Activated CD8-positive, alpha-beta T cell treated with anti-CD3 and anti-CD28 coated beads, Interleukin-2, amount 10 ng/mL, durations not matched to agents 7 days and 5 days (primary cell): ENCODE results near the gene NKX2-8. TPM values are rescaled to one million over a fixed set of nuclear protein-coding genes. Genes with fewer than 3 reads are reported as not detected.
A peak's percentile ranks its signal among the peaks of the same experiment; 100 is the strongest.
"Not testable (repeated sequence)": the region's sequence is repeated elsewhere in the genome, so short reads cannot be mapped to it uniquely, and the experiment has no call there.

Source experiments
- ATAC-seq: fragments of 150-1000 bp; cut with Tn5 transposase; one replicate; pipeline ENCODE4 v1.10.0; 2021; ENCODE audit warnings: moderate library complexity
- CTCF ChIA-PET: fragments of 350-600 bp; sonication (Branson Sonifier 250); formaldehyde crosslinking; loops from one replicate; lab custom pipeline; 2021; ENCODE audit warnings: antibody characterized with exemption; lab: Charles Lee
- POLR2A ChIA-PET: fragments of 350-600 bp; sonication (Branson Sonifier 250); formaldehyde crosslinking; loops from one replicate; lab custom pipeline; 2021; ENCODE audit warnings: antibody characterized with exemption; lab: Charles Lee
- DNase-seq: peaks from one replicate; pipeline ENCODE4 v3.0.0-alpha.2; 2020
- H3K27ac Mint-ChIP-seq: one replicate; pipeline ENCODE4 v1.8.0; 2021; ENCODE audit warnings: mild to moderate bottlenecking, mixed read lengths
- H3K27me3 Mint-ChIP-seq: one replicate; pipeline ENCODE4 v1.8.0; 2021; ENCODE audit warnings: low read depth, mixed read lengths
- H3K36me3 Mint-ChIP-seq: one replicate; pipeline ENCODE4 v1.8.0; 2021; ENCODE audit warnings: low read depth, mixed read lengths
- H3K4me1 Mint-ChIP-seq: one replicate; pipeline ENCODE4 v1.8.0; 2021; ENCODE audit warnings: low read depth, mixed read lengths
- H3K4me3 Mint-ChIP-seq: one replicate; pipeline ENCODE4 v1.8.0; 2021; ENCODE audit warnings: mild to moderate bottlenecking, mixed read lengths
- H3K9me3 Mint-ChIP-seq: one replicate; pipeline ENCODE4 v1.8.0; 2022; ENCODE audit warnings: mixed read lengths; ENCODE audit not compliant: insufficient read depth
- total RNA-seq, 2 experiments: library from RNA; stranded (reverse); gene quantifications; one replicate each; pipeline ENCODE4 v1.2.3, GENCODE V29; 2021

Gene NKX2-8
- total RNA-seq, 2 experiments from 2014 or later, result not detected

DNA sequence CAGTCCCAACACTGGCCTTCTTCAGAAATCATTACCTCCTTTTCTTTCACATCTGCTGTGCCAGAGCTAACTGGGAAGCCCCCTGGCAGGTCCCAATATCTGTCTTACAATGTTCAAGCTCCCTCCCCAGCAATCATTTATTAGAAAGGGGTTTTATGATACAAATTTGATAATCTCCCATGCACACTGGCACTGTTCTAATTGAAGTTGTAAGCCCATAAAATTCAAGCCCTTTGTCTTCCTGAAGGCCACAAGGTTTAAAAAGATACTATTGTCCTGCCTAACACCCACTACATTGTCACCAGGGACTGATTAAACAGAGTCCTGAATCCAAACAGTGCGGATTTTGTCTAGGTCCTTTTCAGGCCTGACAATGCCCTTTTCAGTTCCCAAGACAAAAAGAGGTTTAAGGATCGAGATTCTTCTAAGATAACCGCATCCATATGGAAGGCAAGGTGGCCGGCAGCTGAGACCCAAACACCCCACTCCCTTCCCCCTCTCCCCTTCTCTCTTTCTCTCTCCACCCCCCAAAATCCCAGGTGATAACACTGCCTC is 3.3 kb downstream of the NKX2-8 start:
- ATAC-seq (no peak), DNase-seq (no peak)
- no peak overlapping the region for H3K4me3 Mint-ChIP-seq
- no peak overlapping the region for H3K27ac Mint-ChIP-seq
- H3K27me3 Mint-ChIP-seq, result peaks cover 49% of the 10 kb centered on the region
- no peaks in the 10 kb centered on the region for H3K9me3 Mint-ChIP-seq
- ChIA-PET CTCF (no interaction called here), POLR2A (no interaction called here)
- H3K4me1 Mint-ChIP-seq, result peaks cover 1% of the 10 kb centered on the region
- no peaks in the 10 kb centered on the region for H3K36me3 Mint-ChIP-seq

DNA sequence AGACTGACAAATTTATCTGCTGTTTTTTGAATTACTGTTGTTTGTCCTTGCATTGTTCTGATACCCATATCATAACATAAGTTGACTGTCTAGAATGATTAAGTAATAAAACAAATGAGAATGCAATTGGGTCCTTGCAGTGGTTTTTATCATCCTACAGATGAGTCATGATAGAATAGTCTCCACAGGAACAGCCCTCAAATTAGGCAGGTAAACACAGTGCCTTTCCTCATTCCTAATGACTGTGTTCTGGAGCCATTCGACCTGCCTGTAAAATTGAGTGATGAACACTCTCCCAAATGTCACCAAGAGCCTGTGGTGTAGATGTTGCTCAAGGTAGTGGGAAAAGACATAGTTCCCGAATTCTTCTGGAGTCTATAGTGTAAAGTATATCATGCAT is 12.3 kb downstream of the NKX2-8 start:
- ChIA-PET CTCF (no interaction called here), POLR2A (no interaction called here)
- Mint-ChIP-seq H3K4me1 (no peaks in the 10 kb centered on the region), H3K9me3 (no peaks in the 10 kb centered on the region), H3K36me3 (no peaks in the 10 kb centered on the region), H3K27ac (no peak overlapping the region), H3K4me3 (no peak overlapping the region), H3K27me3 (peaks cover 6% of the 10 kb centered on the region)
- ATAC-seq, result no peak
- DNase-seq, result no peak

GRCh38 chr14:36556811-36557433 is 25.5 kb downstream of the NKX2-8 start:
- ChIA-PET CTCF (interaction anchor here (1.1 to 2.0 kb wide), 3 partner anchors 32 to 675 kb away, joined by 4 to 5 read pairs (median 4); no protein-coding TSS in a partner anchor), POLR2A (no interaction called here)
- H3K4me3 Mint-ChIP-seq, result no peak overlapping the region
- no peaks in the 10 kb centered on the region for H3K4me1 Mint-ChIP-seq
- DNase-seq, result peak; percentile 36
- no peaks in the 10 kb centered on the region for H3K36me3 Mint-ChIP-seq
- no peak for ATAC-seq
- H3K27ac Mint-ChIP-seq, result no peak overlapping the region
- H3K27me3 Mint-ChIP-seq, result peaks cover 8% of the 10 kb centered on the region
- no peaks in the 10 kb centered on the region for H3K9me3 Mint-ChIP-seq

DNA sequence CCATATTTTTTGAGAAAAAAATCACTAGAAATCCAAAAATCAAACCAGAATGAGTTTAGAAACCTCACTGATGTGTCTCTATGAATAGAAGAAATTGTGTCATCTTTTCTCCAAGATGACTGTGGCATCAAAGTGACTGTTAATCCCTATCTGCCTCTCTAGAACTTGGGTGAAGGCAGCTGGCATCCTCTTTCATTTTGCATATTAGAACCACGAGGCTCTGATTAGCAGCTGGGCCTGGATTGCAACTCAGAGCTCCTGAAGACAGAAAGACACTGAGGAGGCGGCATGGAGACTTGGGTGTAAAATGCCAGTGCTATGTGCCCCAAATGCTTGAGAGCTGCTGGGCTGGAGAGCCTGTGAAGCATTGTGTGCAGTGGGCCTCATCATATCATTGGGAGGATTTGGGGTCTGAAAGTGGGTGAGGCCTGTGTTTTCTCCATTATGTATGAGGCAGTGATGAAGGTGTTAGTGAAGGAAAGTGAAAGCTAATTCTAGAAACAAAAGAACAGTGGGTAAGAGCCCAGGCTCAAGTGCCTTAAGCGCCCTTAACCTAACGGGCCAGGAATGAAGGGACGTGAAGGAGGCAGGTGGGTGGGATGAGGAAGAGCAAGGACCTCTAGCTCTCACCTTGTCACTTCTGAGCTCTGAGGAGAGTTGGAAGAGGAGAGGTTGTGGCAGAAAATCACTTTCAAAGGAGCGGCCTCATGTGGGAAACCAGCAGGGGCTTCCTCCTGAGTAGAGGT is 26.2 kb downstream of the NKX2-8 start:
- Mint-ChIP-seq H3K27me3 (peaks cover 3% of the 10 kb centered on the region), H3K27ac (no peak overlapping the region), H3K9me3 (no peaks in the 10 kb centered on the region), H3K36me3 (no peaks in the 10 kb centered on the region), H3K4me1 (no peaks in the 10 kb centered on the region), H3K4me3 (no peak overlapping the region)
- DNase-seq, result no peak
- no peak for ATAC-seq
- ChIA-PET CTCF (interaction anchor here (0.6 to 4.2 kb wide), 8 partner anchors 9 to 674 kb away, joined by 3 to 33 read pairs (median 4); no protein-coding TSS in a partner anchor), POLR2A (no interaction called here)

GRCh38 chr14:36553656-36554260 is 28.7 kb downstream of the NKX2-8 start:
- H3K36me3 Mint-ChIP-seq, result no peaks in the 10 kb centered on the region
- ATAC-seq (no peak), DNase-seq (peak; percentile 22)
- ChIA-PET POLR2A (no interaction called here), CTCF (interaction anchor here (0.6 to 4.2 kb wide), 11 partner anchors 8 to 391 kb away, joined by 3 to 33 read pairs (median 3); no protein-coding TSS in a partner anchor)
- H3K27ac Mint-ChIP-seq, result no peak overlapping the region
- H3K27me3 Mint-ChIP-seq, result no peaks in the 10 kb centered on the region
- no peaks in the 10 kb centered on the region for H3K4me1 Mint-ChIP-seq
- no peak overlapping the region for H3K4me3 Mint-ChIP-seq
- no peaks in the 10 kb centered on the region for H3K9me3 Mint-ChIP-seq

- ATAC-seq (no peak), DNase-seq (no peak)
- no peaks in the 10 kb centered on the region for H3K36me3 Mint-ChIP-seq
- H3K4me1 Mint-ChIP-seq, result no peaks in the 10 kb centered on the region
- H3K4me3 Mint-ChIP-seq, result no peak overlapping the region
- POLR2A ChIA-PET, result no interaction called here
- H3K27me3 Mint-ChIP-seq, result no peaks in the 10 kb centered on the region
- CTCF ChIA-PET, result no interaction called here
- no peak overlapping the region for H3K27ac Mint-ChIP-seq
- H3K9me3 Mint-ChIP-seq, result no peaks in the 10 kb centered on the region
These were observed 31.5 kb downstream of the NKX2-8 start for GRCh38 chr14:36550899-36551298.

DNA sequence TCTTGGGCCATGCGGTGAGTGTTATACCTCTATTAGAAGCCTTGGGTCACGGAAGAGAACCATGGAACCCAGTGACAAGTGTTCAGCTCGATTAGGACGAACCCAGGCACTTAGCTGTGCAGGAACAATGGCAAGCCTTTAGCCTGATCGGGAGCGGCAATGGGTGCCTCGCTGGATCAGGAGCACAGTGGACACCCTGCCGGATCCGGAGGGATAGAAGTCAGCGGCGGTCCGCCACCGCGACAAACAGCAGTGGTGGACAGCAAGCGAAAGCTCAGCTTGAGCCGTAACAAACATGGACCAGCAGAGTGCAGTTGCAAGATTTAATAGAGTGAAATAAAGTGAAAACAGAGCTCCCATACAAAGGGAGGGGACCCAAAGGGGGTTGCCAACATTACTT is 38.1 kb downstream of the NKX2-8 start:
- H3K9me3 Mint-ChIP-seq, POLR2A ChIA-PET, H3K36me3 Mint-ChIP-seq, ATAC-seq, DNase-seq, H3K27ac Mint-ChIP-seq, H3K4me3 Mint-ChIP-seq, H3K27me3 Mint-ChIP-seq, H3K4me1 Mint-ChIP-seq: not testable (repeated sequence)
- CTCF ChIA-PET, result interaction anchor here (1.8 kb wide), 1 partner anchor 9 kb away, joined by 7 read pairs; no protein-coding TSS in a partner anchor

DNA sequence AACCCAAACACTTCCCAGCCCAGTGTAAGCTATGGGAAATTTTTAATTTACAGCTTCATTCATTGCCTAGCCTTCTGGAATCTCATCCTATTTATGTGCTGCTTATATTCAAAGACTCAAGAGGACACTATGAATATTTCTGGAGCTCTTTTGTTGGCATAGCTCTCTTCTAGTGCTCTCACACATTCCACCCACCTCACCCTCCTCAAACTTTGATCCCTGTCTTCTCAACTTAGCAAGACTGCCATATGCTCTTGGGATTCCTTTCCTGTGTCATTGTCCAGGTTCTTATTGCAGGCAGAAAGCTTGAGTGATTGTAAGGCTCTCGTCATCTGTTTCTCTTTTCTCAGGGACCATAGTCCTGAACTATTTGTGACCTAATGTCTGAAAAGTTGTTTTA is 44.4 kb downstream of the NKX2-8 start:
- Mint-ChIP-seq H3K27ac (no peak overlapping the region), H3K9me3 (no peaks in the 10 kb centered on the region), H3K4me1 (no peaks in the 10 kb centered on the region), H3K4me3 (no peak overlapping the region), H3K27me3 (peaks cover 6% of the 10 kb centered on the region), H3K36me3 (no peaks in the 10 kb centered on the region)
- ATAC-seq (no peak), DNase-seq (no peak)
- ChIA-PET CTCF (interaction anchor here (0.7 to 1.0 kb wide), 2 partner anchors 8 to 12 kb away, joined by 3 read pairs; no protein-coding TSS in a partner anchor), POLR2A (interaction anchor here (0.6 kb wide), 1 partner anchor 1176 kb away, joined by 3 read pairs; no protein-coding TSS in a partner anchor)

Other genes with a start within 250 kb of the NKX2-8 start
- not detected for gene NKX2-1, start 62.4 kb downstream of the NKX2-8 start, total RNA-seq
- not detected for gene PAX9, start 79.2 kb upstream of the NKX2-8 start, total RNA-seq